GM23338 (cell line): Measurements from ENCODE around the gene IRF2BP1. TPM values are rescaled to one million over a fixed set of nuclear protein-coding genes. Genes with fewer than 3 reads are reported as not detected.

Source experiments
- ATAC-seq: fragments of 200-7000 bp; cut with Tn5 transposase; 3 replicates; pipeline ENCODE4 v1.9.1; 2020
- DNase-seq: peaks from one replicate; pipeline ENCODE4 v3.0.0-alpha.2; 2015; ENCODE audit warnings: low spot score
- H2AFZ ChIP-seq: fragments of 200-600 bp; sonication (generic); 2 replicates; pipeline ENCODE4 v1.8.0; 2016; ENCODE audit warnings: antibody characterized with exemption, mild to moderate bottlenecking, moderate library complexity
- H3F3A ChIP-seq: fragments of 200-600 bp; sonication (generic); replicated peaks from 2 replicates; pipeline ENCODE4 v1.8.0; 2017; ENCODE audit warnings: antibody characterized with exemption, mixed run types, low read depth
- H3K27ac ChIP-seq: fragments of 200-600 bp; sonication (generic); 2 replicates; pipeline ENCODE4 v1.6.1; 2016; ENCODE audit warnings: low read depth
- H3K27me3 ChIP-seq: fragments of 200-600 bp; sonication (generic); 2 replicates; pipeline ENCODE4 v1.8.0; 2016; ENCODE audit warnings: mild to moderate bottlenecking, mixed run types, moderate library complexity; ENCODE audit not compliant: insufficient read depth
- H3K36me3 ChIP-seq: fragments of 200-600 bp; sonication (generic); 2 replicates; pipeline ENCODE4 v1.8.0; 2016; ENCODE audit warnings: mild to moderate bottlenecking; ENCODE audit not compliant: insufficient read depth
- H3K4me1 ChIP-seq: fragments of 200-600 bp; sonication (generic); 2 replicates; pipeline ENCODE4 v1.8.0; 2016; ENCODE audit warnings: mild to moderate bottlenecking, moderate library complexity; ENCODE audit not compliant: insufficient read depth
- H3K4me2 ChIP-seq: fragments of 200-600 bp; sonication (generic); 2 replicates; pipeline ENCODE4 v1.7.1; 2017; ENCODE audit warnings: mixed run types
- H3K4me3 ChIP-seq: fragments of 200-600 bp; sonication (generic); 2 replicates; pipeline ENCODE4 v1.6.1; 2016; ENCODE audit warnings: mixed run types
- H3K79me2 ChIP-seq: fragments of 200-600 bp; sonication (generic); replicated peaks from 2 replicates; pipeline ENCODE4 v1.8.0; 2017; ENCODE audit warnings: mild to moderate bottlenecking; ENCODE audit not compliant: insufficient read depth
- H3K9me2 ChIP-seq: fragments of 200-600 bp; sonication (generic); 2 replicates; pipeline ENCODE4 v1.8.0; 2017; ENCODE audit not compliant: insufficient read depth
- H4K20me1 ChIP-seq: fragments of 200-600 bp; sonication (generic); replicated peaks from 2 replicates; pipeline ENCODE4 v1.8.0; 2017; ENCODE audit warnings: mild to moderate bottlenecking; ENCODE audit not compliant: insufficient read depth
- H3K27ac Mint-ChIP-seq: 2 replicates; pipeline ENCODE4 v1.8.0; 2020; ENCODE audit warnings: inconsistent platforms, mild to moderate bottlenecking, moderate library complexity, mixed read lengths
- H3K27me3 Mint-ChIP-seq: 3 replicates; pipeline ENCODE4 v1.8.0; 2022; ENCODE audit warnings: low read depth, mild to moderate bottlenecking, moderate library complexity, mixed read lengths, inconsistent platforms; ENCODE audit not compliant: insufficient read depth, poor library complexity
- H3K36me3 Mint-ChIP-seq: 3 replicates; pipeline ENCODE4 v1.8.0; 2021; ENCODE audit warnings: low read depth, mild to moderate bottlenecking, inconsistent platforms, moderate library complexity, mixed read lengths
- H3K4me1 Mint-ChIP-seq: 3 replicates; pipeline ENCODE4 v1.8.0; 2020; ENCODE audit warnings: mild to moderate bottlenecking, inconsistent platforms, mixed read lengths
- H3K4me3 Mint-ChIP-seq: 3 replicates; pipeline ENCODE4 v1.8.0; 2021; ENCODE audit warnings: moderate library complexity, mild to moderate bottlenecking, inconsistent platforms, mixed read lengths
- H3K9me3 Mint-ChIP-seq: 3 replicates; pipeline ENCODE4 v1.8.0; 2020; ENCODE audit warnings: moderate library complexity, mild to moderate bottlenecking, inconsistent platforms, mixed read lengths
- CREB1 ChIP-seq: fragments of 250-450 bp; sonication (Bioruptor Pico); IDR thresholded peaks from 2 replicates; pipeline ENCODE4 v1.5.0; 2020; ENCODE audit warnings: low read depth, mild to moderate bottlenecking, moderate library complexity
- CTCF ChIP-seq, 2 experiments: fragments of 200-600 bp in 1 of 2; sonication (generic) in 1 of 2; conservative IDR thresholded peaks; 2 replicates each; pipeline versions ENCODE4 v1.5.1 to v1.6.1; 2016 to 2017; ENCODE audit warnings: antibody characterized with exemption in 2 of 2, low read depth in 2 of 2, mild to moderate bottlenecking in 2 of 2, moderate library complexity in 1 of 2
- ETS1 ChIP-seq: IDR thresholded peaks from 2 replicates; pipeline ENCODE4 v1.6.1; 2016; ENCODE audit warnings: antibody characterized with exemption
- EZH2 ChIP-seq: fragments of 200-600 bp; sonication (generic); IDR thresholded peaks from one replicate; pipeline ENCODE4 v1.8.0; 2017; ENCODE audit warnings: antibody characterized with exemption, mild to moderate bottlenecking, low read depth; ENCODE audit not compliant: unreplicated experiment
- EZH2phosphoT487 ChIP-seq: fragments of 200-600 bp; sonication (generic); IDR thresholded peaks from one replicate; pipeline ENCODE4 v1.8.1; 2018; ENCODE audit warnings: antibody characterized with exemption; ENCODE audit not compliant: unreplicated experiment
- JUNB ChIP-seq: IDR thresholded peaks from one replicate; pipeline ENCODE4 v1.6.1; 2016; ENCODE audit warnings: antibody characterized with exemption; ENCODE audit not compliant: unreplicated experiment
- NANOG ChIP-seq: IDR thresholded peaks from 2 replicates; pipeline ENCODE4 v1.6.1; 2016; ENCODE audit warnings: antibody characterized with exemption, borderline replicate concordance
- POLR2AphosphoS5 ChIP-seq: IDR thresholded peaks from 2 replicates; pipeline ENCODE4 v1.6.1; 2016; ENCODE audit warnings: antibody characterized with exemption, low read depth
- REST ChIP-seq: IDR thresholded peaks from one replicate; pipeline ENCODE4 v1.6.1; 2018; ENCODE audit warnings: antibody characterized with exemption; ENCODE audit not compliant: unreplicated experiment
- ZNF114 ChIP-seq: fragments of 250-450 bp; sonication (Bioruptor Pico); IDR thresholded peaks from 2 replicates; pipeline ENCODE4 v1.5.0; 2020; ENCODE audit warnings: mild to moderate bottlenecking, moderate library complexity
- ZNF331 ChIP-seq: fragments of 250-450 bp; sonication (Bioruptor Pico); IDR thresholded peaks from 2 replicates; pipeline ENCODE4 v1.5.0; 2020; ENCODE audit warnings: low read depth, mild to moderate bottlenecking, moderate library complexity
- ZNF462 ChIP-seq: fragments of 250-450 bp; sonication (Bioruptor Pico); IDR thresholded peaks from 2 replicates; pipeline ENCODE4 v1.5.0; 2020; ENCODE audit warnings: mild to moderate bottlenecking, moderate library complexity
- polyA plus RNA-seq: library from polyadenylated mRNA; unstranded; fragments of >200 nt; fragmentation: Nextera tagmentation; extraction: Ambion mirVana; gene quantifications from 2 replicates; pipeline ENCODE4 v1.2.1, GENCODE V29; 2016
- total RNA-seq: library from RNA; depleted of rRNA; stranded (reverse); fragments of >200 nt; shearing (Covaris generic); gene quantifications from 2 replicates; pipeline ENCODE4 v1.2.3, GENCODE V29; 2014

The IRF2BP1 gene
- total and polyA plus RNA-seq, 2 experiments from 2014 or later = 10.4 to 41.6 TPM

GRCh38 chr19:45874620-45874966 lies 11.3 kb downstream of the IRF2BP1 start:
- Histone ChIP-seq H3K9me2 (0 out of 2 replicates have a peak, but pooled peaks cover 4% of the 10 kb centered on the region), H3K36me3 (no peaks in the 10 kb centered on the region), H3K4me2 (no peak overlapping the region), H3K4me3 (no peak overlapping the region), H2AFZ (no peak overlapping the region), H3K79me2 (no peaks in the 10 kb centered on the region; the same call in 1 of the 2 replicates), H3F3A (peaks cover 6% of the 10 kb centered on the region; the same call in 1 of the 2 replicates), H3K27me3 (no peaks in the 10 kb centered on the region), H3K4me1 (peaks cover 7% of the 10 kb centered on the region; the same call in 1 of the 2 replicates), H3K27ac (no peak overlapping the region), H4K20me1 (no peaks in the 10 kb centered on the region; the same call in 1 of the 2 replicates)
- Mint-ChIP-seq H3K36me3 (peaks cover 17% of the 10 kb centered on the region), H3K27me3 (peaks cover 11% of the 10 kb centered on the region), H3K27ac (no peak overlapping the region), H3K4me1 (peaks cover 38% of the 10 kb centered on the region), H3K9me3 (no peaks in the 10 kb centered on the region), H3K4me3 (no peak overlapping the region; the same call in 2 of the 3 replicates)
- TF ChIP-seq EZH2 (no peak), NANOG (no peak), REST (no peak), CREB1 (CRISPR knock-in tag) (no peak), POLR2AphosphoS5 (no peak), ZNF331 (no peak), ETS1 (no peak), CTCF (conservative IDR thresholded peaks at IDR 0.05; ENCODE audit: low read depth in 2 of 2) (no peak), ZNF462 (CRISPR knock-in tag) (no peak), JUNB (no peak), ZNF114 (CRISPR knock-in tag) (no peak), EZH2phosphoT487 (no peak)
- no peak for ATAC-seq
- DNase-seq = no peak
